M059J (cell line): ENCODE data around the gene AOPEP. TPM values are rescaled to one million over a fixed set of nuclear protein-coding genes. Genes with fewer than 3 reads are reported as not detected.

ENCODE experiments used
- DNase-seq: peaks from one replicate; pipeline ENCODE4 v3.0.0-alpha.2; 2012; ENCODE audit warnings: low read depth
- total RNA-seq: library from RNA; depleted of rRNA; stranded (reverse); fragments of >200 nt; shearing (Covaris generic); gene quantifications from 2 replicates; pipeline ENCODE4 v1.2.3, GENCODE V29; 2014

Gene AOPEP
- total RNA-seq, 1 experiment from 2014 or later, result 120 TPM

DNA sequence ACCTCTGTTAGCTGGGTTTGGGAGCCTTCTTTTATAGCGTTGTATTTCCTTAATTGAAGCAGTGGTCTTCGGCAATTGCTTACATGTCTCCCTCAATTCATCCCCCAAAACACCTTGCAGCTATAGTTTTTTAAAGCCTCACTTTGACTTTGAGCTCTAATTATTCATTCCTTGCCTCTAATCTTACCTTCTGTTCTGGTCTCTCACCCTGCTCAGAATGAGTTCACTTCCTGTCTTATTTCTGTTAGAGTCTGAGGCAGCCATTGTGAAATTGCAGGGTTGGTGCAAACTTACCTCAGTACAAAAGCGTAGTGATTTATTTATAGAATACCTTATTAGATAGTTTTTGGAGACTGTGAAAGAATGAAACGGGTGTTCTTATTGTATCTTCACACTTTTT, 35.0 kb downstream of the AOPEP start:
- DNase-seq, result peak; percentile 26

DNA sequence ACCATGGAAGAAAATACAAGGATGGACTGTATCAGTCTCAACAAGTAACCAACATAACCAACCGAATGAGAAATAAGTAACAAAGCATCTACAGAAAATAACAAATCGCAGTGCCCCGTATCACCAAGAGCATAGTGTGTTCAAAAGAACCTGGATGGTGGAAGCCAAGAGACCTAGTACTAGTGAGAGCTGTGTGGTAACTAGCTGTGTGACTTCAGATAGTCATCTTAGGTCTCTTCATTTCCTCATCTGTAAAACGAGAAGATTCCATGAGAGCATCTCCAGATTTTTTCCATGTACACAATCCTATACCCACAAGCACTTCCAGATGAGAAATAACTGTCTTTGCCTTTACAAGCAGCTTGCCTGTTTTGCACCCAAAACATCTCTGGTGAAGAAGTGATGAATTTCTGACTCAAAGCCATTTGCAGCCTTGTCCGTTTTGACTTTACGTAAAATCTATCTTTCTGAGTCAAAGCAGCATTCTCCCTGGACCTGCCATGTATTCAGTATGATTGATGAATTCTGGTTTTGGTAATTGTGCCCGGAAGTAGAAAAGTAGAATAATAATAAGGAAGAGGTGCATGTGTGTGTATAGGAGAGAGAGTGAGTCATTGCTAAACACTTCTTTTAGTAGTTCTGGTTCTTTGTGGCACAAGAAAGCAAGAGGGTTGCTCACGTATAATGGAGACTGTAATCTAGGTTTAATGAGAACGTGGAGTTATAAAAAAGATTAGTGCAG, 41.0 kb downstream of the AOPEP start:
- peak; percentile 88 for DNase-seq

DNA sequence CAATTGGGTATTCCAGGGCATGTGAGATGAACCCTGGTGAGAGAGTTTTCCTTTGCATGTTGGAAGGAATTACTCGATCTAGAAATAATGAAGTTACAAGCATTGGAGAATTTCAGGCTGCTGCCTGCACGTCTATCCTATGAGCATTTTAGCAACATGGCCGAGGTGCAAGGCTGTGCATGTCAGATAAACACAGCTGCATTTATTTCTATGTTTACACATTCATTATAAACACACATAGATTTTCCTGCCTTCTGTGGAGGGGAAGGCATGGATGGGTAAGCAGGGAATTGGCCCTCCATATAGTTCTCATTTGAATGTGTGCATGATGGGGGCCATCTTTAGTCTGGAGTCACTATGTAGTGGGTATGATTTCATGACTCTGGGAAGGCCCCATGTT, 42.3 kb downstream of the AOPEP start:
- no peak for DNase-seq

DNA sequence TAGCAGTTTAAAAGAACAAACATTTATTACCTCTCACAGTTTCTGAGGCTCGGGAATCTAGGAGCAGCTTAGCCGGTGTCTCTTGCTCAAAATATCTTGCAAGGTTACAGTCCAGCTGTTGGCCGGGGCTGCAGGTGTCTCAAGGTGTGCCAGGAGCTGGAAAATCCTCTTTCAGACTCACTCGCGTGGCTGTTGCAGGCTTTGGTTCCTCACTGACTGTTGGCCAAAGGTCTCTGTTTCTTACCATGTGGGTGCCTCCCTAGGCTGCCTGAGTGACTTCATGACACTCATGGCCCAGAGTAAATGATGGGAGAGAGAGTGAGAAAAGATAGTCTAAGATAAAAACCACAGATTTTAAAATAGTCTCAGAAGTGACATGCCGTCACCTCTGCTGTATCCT, 43.8 kb downstream of the AOPEP start:
- no peak for DNase-seq

DNA sequence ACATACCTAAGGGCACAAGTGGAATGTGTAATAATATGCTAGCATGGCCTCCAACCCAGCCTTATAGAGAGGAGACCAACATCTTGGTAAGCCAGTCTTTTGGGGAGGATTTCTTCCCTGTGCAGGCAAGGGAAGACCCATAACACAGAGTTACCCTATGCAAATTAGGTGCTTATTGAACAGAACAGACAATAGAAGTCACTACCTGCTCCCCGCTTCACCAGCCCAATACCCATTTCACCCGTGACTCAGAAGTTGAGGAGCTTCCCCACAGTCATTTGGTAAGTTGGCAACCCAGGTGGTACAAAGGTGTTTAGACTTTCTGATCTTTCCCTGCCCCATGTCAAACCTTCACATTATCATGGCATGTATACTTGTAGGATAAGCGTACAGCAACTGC, 44.6 kb downstream of the AOPEP start:
- no peak for DNase-seq

DNA sequence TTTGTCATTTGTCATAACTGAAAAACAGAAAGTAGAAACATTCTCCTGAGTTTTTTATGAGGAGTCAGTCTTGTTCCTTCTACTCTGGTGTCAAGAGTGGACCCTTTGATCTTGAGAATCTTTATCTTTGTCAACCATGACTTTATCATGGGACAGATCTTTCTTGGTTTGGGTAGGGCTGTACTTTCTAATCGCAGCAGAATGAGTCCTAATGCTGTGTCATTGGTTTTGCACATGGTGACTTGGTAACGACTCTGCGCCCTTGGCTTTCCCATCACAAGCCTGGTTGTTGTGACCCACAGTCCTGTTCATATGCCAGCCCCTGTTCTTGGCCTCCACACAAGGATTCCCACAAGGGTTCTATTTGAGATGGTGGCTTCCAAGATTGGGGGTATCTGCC, 45.6 kb downstream of the AOPEP start:
- no peak for DNase-seq

DNA sequence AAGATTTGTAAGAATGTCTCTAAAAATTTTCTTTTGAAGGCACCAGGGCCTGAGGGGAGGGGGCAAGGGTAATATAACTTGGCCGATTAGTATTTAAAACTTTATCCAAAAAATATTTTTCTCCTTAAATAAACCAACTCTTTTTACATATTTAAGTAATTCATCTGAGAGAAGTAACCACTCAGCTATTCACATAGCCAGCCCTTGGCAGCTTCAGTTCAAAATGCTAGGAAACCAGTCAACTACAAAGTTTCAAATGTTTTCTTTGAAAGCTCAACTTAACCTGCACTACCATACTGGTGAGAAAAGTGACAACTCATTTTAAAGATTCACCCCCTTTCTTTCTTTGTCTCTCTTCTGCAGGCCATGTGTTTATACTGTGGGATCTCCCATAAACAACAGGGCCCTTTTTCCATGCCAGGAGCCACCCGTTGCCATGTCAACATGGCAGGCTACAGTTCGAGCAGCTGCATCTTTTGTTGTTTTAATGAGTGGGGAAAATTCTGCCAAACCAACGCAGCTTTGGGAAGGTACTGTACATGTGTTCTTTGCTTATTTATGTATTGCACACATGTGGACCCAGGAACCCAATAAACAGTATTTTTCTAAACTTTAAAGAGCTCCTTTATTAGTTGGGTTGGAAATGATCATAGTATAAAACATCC, 46.3 kb downstream of the AOPEP start:
- DNase-seq, result peak; percentile 88

DNA sequence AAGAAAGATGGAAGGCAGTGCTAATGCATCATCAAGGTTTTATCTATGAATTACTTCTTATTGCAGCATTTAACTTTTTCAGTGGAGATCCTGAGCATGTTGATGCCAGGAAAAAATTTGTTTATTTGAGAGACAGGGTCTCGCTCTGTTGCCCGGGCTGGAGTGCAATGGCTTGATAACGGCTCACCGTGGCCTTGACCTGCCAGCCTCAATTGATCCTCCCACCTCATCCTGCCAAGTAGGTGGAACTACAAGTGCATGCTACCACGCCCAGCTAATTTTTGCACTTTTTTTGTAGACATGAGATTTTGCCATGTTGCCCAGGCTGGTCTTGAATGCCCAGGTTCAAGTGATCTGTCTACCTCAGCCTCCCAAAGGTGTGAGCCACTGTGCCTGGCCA, 47.2 kb downstream of the AOPEP start:
- no peak for DNase-seq

DNA sequence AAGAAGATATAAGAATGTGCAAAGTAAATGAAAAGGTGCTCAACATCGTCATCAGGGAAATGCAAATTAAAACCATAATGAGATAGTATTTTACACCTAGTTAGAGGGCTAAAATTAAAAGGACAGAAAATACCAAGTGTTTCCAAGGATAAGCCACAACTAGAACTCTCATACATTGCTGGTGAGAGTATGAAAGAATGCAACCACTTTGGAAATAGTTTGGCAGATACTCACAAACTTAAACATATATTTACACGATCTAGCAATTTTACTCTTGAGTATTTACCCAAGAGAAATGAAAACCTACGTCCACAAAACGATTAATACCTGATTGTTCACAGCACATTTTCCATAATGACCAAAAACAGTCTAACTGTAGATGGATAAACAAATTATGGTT, 51.5 kb downstream of the AOPEP start:
- DNase-seq, result no peak

DNA sequence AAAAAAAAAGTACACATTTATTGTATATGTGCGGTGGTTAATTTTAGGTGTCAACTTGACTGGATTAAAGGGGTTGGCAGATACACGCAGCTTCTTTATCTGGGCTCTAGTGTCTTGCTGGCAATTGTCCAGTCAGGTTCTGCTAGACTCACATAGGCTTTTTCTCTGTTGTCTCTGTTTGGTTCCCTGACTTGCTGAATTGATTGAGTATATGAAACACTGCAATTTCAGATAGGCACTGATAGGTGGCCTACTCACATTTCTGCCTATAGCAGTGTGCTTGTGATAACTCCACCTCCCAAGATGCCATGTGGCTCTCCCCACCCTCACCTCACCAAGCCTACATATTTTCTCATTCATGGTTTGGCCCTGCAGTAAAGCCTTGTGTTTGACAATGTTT, 52.5 kb downstream of the AOPEP start:
- DNase-seq, result no peak

DNA sequence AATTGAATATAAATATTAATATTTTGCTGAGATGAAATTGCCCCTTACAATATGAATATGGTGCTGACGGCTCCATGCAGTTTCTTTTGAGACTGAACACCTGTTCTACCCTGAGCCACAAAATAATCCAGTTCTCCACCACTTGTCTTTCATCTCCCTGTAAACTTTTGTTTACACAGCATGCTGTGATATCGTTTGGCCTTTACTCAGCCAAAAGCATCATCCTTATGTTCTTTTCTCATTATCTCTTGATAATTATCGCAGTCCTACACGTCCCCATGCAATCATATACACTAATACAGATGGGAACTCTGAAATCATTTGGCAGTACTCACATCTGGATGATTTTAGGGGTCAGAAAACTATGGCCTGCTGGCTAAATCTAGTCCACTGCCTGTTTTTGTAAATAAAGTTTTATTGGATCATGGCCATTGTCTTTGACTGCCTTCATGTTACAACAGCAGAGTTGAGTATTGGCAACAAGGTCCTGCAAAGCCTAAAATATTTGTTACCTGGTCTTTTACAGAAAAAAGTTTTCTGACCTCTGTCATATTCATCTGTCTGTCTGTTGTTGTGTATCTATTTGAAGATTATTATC, 53.3 kb downstream of the AOPEP start:
- DNase-seq, result no peak

DNA sequence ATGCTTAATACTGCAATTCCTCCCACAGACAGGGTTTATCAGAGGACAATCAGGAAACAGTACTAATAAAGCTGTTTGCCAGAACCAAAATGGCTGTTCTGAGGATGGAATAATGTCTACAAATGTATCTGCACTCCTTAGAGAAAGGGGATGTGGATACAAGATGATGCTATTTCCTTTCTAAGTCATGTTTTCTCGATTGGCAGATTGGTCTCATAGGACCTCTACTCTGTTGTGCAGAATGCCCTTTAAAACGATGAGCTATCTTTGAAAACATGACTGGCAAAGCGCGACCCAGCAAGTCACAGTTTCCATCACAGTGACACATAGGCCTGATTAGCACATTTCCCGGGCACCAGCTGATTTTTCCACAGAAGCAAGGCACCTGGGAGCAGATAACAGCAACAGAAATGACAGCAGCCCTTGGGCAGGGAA, 54.0 kb downstream of the AOPEP start:
- peak; percentile 70 for DNase-seq

DNA sequence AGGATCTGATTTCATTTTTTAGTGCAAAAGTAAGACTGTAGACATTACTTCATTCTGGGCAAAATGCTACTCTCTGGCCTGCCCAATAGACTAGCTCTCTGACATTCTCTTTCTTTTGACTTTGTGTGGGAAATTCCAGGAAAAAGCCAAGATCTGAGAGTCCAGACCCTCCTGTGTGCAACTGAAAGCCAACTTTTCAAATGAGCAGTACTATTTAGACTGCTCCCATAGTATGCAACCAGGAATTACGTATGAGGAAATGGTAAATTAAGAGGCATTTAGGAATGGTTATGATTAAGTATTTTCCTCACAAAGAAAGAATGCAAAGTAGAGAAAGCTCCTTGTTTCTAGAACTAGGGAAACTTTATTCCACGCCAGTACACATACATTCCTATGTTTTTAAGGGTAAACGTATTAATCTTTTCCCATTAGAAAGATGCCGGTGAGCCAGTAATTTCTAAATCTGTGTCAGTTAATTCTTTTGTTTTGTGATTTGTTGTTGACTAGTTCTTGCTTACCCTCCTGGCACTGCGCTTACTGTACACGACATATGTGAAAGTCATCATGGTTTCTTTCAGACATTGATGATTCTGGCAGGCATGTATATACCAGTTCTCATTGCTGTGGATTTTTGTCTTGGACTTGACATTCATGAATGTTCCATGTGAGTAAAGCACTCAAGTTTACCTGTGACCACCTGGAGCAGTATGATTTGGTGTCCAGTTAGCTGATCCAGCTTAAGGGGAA, 56.0 kb downstream of the AOPEP start:
- peak; percentile 62 for DNase-seq

DNA sequence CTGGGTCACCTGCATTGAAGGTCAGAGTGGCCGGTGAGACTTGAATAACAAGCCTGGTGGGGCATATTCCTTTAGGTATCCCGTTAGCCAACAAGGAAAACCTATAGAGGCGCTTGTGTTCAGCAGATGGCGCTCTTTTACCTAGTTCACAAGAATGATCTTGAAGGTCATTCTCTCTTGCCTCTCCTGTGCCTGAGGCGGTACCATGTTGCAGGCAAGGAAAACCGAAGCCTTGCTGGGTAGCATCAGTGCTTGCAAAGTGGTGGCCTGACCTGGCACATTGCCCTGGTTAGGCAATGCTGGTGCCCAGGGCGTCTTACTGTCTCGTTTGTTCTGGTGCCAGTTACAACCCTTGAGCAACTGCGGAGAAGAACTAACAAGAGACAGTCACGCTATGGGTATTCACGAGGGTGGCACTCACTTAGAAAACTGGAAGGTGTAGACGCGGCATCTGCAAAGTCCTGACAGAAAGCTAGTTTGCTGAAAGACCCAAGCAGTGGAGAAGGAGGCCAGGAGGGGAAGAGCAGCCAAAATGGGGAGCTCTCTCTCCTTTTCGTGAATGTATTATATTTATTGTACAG, 56.7 kb downstream of the AOPEP start:
- DNase-seq, result peak; percentile 100

DNA sequence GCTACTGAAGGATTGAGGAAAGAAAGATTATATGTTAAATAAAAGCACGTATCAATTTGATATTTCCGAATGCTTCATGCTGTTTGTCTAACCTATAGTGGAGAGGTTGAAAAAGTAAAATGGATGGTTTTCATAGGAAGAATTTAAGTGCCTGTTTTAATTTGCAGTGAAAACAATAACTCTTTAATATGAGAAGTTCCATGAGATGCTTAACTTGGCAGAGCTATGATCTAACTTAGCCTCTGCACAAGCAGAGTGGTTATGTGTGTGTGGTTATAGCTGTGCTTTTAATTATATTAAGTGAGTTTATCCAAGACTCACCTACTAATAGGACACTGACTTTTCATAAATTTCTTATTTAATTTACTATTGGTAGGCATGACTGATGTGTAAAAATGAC, 57.4 kb downstream of the AOPEP start:
- DNase-seq, result peak; percentile 33

DNA sequence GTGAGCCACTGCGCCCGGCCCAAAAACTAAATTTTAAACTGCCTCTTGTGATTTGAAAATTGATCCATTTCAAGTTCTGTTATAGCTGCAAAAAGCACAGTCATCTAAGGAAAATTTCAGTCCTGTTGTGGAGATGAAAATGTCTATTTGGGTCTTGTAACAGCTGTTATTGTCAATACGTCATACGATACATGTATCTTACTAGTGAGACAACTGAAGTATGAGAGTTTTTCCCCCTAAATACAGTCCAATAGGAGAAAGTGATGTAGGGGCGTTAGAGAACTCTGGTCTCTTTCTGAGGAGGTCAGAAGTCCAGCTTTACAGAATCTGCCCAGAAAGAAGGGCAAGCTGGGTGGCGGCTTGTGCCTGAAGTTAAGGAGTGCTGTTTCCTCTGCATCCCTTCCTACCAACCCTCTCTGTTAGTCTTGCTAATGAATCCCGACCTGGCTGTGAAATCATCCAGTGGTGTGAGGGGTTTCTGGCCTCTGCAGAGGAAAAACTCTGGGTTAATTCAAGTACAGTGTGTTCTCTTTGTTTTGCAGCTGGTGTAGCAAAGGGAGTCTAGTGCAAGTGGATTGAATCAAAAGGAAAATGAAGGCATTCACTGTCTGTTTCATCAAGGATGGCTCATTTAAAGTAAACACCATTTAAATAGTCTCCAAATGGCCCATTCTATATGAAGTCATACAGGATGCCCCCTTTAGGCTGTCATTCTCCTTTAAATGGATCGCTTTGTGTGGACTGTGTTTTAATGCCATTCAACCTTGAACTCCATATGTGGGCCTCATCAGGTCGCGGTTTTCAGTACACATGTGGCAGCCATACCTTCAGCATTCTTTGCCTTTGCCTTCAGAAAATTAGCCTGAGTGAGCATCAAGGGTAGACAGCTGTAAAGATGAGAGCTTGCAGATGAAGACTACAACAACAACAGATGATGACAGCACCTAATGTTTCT, 59.0 kb downstream of the AOPEP start:
- DNase-seq, result no peak

DNA sequence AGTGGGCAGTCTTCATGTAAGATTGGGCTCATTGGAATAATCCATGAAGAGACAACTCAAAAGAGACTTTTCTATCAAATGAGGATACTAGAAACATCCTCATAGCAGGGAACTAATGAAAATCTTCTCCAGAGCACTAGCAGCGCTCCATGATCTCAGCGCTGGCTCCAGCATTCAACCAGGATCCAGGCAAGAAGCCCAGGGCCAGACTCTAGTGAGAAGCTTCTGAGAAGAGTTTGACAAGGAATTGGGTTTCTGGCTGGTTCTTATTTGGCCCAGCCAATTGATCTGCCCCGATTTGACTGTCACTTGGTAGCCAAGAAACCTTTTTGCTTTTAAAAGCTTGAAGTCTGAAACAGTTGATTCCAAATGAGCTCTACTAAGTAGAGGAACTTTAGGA, 60.1 kb downstream of the AOPEP start:
- no peak for DNase-seq

DNA sequence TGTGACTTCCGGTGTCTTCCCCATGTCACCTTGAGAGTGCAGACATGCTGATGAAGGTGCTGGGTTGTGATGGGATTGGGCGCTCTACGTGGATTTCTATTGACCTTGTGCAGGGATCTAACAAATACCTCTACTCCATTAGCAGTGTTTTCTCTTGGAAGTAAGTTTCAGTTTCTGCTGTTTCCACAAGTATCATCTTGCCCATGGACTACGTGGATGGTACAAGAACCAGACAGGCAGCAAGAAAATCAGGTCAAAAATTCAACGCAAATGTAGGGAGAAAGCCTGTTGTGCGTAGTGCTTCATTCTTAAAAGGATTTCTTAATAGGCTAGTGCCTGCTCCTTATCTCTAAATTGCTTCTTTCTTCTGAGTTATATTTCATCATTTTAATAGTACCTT, 60.8 kb downstream of the AOPEP start:
- no peak for DNase-seq

DNA sequence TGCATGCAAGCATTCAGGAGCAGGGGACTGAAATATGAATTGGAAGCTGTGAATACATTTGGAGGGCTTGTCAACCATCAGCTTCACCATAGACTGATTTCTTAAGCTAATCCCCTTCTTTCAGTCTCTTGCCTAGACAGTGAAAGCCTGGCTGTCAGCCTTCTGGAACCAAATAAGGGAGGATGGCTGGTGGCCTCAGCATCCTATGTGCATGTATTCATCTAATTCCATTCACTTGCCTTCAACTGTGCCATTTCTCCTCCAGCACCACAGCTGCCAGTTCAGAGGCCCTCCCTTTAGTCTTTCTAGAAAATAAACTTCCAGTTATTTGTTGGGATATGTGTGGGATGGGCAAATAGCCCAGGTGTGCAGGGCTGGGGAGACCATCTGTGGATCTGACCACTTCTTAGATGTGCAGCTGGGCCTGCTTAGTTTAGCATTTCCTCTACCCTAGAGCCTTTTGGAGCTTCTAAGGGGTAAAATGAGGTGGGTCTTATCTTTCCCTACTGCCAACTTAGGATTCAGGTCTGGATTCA, 62.1 kb downstream of the AOPEP start:
- DNase-seq, result no peak

DNA sequence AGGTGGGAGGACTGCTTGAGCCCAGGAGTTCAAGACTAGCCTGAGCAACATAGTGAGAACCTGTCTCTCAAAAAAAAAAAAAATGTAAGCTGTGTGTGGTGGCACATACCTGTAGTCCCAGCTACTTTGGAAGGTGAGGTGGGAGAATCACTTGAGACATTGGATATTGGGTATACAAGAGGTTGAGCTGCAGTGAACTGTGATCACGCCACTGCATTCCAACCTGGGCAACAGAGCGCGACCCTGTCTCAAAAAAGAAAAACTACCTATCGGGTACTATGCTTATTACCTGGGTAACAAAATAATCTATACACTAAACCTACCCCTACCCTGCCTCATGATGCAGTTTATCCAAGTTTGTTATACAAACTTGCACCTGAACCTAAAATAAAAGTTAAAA, 64.9 kb downstream of the AOPEP start:
- no peak for DNase-seq

DNA sequence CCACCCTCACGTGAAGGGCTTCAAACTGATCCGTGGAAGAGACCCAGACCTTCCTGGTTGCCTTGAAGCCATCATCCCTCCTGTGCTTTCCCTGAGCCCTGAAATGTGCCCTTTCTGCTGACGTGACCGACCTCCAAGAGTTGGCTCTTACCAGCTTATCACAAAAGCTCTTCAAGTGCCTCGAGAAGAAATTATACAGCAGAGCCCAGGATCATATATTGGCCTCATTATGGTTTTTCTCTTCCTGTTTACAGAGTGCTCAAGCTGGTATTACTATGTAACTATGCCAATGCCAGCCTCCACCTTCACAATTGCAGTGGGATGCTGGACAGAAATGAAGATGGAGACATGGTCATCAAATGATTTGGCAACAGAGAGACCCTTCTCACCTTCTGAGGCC, 66.0 kb downstream of the AOPEP start:
- no peak for DNase-seq
